Activated naive CD4-positive, alpha-beta T cell treated with anti-CD3 and anti-CD28 coated beads, Interleukin-2, amount 50 U/mL, for 16 hours (primary cell): ENCODE results near the gene PAQR8.
A peak's percentile ranks its signal among the peaks of the same experiment; 100 is the strongest.
"Not testable (repeated sequence)": the region's sequence is repeated elsewhere in the genome, so short reads cannot be mapped to it uniquely, and the experiment has no call there.

Source experiments
- DNase-seq: peaks from one replicate; pipeline ENCODE4 v3.0.0-alpha.2; 2020

Gene PAQR8

DNA sequence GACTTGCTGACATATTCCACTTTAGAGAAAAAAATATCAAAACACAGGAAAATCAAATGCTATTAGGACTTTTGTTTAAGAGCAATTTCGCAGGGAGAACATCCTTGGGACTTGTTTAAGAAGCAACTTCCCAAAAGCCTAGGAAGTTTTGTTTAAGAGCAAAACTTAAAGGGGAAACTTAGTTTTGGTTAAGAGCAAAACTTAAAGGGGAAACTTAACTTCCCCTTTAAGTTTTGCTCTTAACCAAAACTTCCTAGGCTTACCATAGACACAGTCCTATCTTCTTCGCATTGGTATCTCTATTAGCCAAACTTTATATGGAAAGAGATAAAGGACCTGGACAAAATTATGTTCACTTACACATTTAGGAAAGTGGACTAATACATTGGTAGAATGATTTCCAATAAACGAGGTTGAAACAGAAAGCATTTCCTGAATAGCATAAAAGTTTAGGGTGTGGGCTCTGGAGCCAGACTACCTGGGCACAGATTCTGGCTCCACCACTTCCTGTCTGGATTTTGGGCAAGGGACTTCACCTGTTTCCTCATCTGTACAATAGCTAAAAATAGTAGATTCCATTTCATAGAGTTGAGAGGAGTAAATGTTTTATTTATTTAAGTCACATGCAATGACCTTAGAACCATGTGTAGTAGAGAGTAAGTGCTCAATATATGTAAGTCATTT, 15.7 kb downstream of the PAQR8 start:
- DNase-seq, result no peak

DNA sequence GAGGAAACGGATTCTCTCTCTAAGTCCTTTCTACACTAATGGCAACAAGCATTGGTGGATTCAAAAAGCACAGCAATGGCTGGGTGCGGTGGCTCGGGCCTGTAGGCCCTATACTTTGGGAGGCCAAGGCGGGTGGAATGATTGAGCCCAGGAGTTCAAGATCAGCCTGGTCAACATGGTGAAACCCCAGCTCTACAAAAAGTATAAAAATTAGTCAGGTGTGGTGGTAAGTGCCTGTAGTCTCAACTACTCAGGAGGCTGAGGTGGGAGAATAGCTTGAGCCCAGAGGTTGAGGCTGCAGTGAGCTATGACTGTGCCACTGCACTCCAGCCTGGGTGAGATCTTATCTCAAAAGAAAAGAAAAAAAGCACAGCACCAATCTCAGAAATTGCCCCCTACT, 19.3 kb downstream of the PAQR8 start:
- no peak for DNase-seq

DNA sequence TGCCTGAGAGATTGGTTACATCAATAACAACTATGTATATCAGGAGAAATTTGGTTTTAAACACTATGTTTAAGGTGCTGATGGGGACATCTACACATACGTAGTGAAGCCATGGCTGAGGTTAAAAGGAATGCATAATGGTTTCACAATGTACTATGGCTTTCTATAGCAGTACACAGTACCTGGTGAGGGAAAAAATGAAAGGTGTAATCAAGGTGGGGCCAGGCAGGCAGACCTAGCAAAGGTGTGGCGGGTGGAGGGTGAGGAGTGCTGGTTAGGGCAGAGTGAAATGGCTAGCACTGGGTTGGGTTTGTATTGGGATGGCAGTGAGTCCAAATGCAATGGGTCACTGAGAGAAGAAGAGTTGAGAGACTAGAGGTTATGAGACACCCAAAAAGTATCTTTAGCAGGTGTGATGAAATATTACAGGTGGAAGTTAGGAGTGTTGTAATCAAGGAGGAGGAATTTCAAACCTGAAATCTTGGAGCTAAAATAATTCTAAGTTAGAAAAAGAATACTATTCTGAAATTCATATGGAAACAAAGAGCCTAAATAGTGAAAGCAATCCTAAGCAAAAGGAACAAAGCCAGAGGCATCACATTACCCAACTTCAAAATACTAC, 22.3 kb downstream of the PAQR8 start:
- no peak for DNase-seq

DNA sequence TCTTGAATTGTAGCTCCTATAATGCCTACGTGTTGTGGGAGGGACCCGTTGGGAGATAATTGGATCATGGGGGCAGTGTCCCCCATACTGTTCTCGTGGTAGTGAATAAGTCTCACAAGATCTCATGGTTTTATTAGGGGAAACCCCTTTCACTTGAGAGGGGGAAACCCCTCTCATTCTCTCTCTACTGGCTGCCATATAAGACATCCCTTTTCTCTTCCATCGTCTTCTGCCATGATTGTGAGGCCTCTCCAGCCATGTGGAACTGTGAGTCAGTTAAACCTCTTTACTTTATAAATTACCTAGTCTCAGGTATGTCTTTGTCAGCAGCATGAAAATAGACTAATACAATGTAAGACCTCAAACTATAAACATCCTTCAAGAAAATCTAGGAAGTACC, 23.1 kb downstream of the PAQR8 start:
- no peak for DNase-seq

DNA sequence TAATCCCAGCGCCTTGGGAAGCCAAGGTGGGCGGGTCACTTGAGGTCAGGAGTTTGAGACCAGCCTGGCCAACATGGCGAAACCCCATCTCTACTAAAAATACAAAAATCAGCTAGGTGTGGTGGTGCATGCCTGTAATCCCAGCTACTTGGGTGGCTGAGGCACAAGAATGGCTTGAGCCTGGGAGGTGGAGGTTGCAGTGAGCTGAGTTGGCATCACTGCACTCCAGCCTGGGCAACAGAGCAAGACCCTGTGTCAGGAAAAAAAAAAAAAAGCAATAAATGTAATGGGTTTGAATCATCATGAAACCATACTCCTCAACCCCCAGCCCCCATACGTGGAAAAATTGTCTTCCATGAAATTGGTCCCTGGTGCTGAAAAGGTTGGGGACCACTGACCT, 26.2 kb downstream of the PAQR8 start:
- DNase-seq, result not testable (repeated sequence)

DNA sequence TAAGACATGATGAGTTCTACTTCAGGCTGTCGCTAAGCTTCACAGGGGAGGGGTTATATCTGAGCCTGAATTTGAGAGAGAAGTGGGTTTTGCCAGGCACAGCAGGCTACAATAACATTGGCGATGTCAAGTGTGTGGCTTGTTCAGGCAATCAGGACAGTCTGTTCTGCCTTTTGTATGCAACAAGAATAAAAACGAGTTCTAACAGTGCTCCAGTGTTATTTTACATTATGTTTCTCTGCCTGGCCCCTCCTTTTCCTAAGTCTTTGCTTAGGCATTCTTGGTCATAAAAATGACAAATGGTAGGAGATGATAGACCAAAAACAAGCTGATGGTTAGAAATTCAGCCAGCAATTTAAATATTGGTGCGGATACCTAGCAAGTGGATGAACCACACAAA, 26.8 kb downstream of the PAQR8 start:
- DNase-seq, result no peak

DNA sequence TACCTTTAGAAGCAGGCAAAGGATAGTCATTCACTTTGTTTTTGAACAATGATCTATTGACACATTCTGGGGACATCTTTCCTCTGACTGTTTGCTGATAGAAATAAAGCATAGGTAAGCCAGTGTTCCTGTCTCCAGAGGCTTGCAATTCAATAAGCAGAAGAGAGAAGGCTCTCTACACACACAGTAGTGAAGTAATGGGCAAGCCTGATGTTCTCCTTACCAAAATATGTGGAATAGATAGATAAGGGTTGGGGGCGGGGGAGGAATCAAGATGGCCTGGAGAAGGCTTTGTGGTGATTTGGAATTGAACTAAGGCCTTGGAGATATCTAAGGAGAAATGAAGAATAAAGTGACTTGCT, 27.3 kb downstream of the PAQR8 start:
- DNase-seq, result no peak

DNA sequence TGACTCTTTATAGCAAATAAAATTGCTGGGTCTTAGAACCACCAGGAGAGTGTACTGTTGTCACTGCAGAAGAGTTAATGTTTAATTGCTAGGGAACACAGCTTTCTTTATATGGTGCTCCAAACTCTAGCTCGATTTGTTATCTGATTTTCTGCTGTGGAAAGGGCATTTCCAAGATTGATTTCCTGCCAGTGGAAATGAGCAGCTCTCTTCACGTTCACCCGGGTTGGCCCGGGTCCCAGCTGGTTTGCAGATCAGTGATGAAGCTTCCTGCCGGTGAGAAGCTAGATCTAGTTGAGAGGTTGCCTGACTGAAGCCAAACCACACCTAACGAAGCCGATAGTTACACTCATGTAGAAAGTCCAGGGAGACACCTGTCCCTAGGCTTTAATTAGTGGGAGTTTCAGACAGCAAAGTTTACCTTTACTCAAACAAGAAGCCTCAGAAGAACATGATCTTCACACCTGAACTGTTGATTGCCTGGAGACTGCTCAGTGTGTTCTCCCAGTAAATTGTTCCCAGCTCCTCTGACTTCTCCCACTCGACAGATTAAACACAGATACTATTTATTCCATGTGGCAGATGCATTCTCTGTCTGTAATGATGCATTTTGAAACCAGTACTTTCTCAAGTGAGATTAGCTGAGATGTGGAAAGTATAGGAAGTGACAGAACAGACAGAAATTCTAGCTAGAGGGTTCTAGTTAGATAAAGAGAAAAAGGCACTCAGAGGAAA, 27.8 kb downstream of the PAQR8 start:
- DNase-seq, result peak; percentile 55

DNA sequence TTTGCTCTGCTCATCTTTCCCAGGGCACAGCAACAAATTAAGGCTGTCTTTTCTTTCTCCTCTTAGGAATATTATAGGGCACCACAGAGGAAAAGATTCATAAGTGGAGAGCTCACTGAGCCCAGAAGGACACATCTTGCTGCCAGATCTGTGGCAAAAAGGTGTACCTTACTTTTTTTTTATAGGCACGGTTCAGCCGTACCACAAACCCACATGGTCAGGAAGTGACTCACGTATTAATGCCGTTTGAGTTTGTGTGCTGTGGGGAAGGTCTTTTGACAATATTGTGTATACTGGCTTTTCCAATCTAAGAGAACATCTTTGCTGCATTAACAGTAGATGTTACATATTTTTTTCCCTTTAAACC, 28.4 kb downstream of the PAQR8 start:
- peak; percentile 37 for DNase-seq

DNA sequence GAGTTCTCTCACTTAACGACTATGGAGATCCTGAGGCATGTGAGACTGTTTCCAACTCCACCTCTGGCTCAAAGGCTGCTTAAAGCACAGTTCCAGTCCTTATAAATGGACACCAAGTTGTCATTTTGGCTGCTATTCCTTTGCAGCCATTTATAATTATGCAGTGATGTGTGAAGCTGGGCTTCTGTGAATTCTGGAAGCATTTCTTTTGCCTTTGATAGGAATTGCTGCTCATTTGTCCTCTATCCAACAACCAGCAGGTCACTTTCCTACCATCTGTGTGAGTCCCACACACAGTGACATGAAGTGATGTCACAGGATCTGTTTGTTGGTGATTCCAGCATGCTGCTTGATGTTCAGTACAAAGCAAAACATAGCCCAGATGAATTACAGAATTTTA, 29.6 kb downstream of the PAQR8 start:
- no peak for DNase-seq

DNA sequence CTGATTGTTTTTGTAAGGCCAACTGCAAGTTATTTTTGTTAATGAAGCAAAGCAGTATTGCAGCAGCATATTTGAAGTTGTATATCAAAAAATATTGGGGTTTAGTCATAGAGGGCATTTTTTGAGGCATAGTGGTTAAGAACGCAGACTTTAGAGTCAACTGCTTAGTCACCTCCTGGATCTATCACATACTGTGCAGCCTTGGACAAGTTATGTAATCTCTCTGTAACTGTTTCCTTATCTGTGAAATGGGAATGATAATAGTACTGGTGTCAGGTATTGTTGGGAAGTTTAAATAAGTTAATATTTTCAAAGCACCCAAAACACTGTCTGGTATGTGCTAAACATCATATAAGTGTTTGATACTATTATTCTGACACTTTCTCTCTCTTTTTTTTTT, 31.0 kb downstream of the PAQR8 start:
- no peak for DNase-seq

DNA sequence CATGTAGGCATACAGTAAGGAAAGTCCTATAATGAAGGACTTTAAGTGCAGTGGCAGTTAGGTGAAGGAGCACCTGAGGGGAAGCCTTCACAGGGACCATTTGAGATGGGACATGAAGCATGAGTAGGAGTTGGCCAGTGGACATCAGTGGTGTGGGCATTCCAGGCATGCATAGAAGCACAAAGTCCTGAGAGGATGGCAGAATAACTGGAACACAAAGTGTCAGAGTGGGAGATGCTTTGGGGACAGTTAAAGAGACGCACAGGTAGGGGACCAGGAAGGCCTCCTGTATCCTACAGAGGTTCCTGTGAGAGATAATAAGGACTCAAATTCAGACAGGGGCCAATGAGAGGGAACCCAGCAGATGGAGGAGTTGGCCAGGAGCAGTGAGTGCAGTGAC, 31.8 kb downstream of the PAQR8 start:
- no peak for DNase-seq

DNA sequence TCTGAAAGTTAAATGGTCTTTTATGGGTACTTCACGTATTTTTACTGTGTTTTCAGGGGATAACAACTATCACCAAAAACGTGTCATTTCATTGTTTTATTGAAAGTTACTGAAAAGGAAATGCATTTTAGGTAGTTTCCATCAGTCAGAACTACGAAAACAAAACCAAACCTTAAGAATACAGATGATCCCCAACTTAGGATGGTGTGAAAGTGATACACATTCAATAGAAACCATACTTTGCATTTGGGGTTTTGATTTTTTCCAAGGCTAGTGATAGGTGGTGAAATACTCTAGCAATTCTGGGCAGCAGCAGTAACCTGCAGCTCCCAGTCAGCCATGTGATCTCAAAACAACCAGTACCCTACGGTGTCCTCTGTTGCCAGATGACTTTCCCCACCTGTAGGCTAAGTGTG, 32.3 kb downstream of the PAQR8 start:
- DNase-seq, result peak; percentile 31

DNA sequence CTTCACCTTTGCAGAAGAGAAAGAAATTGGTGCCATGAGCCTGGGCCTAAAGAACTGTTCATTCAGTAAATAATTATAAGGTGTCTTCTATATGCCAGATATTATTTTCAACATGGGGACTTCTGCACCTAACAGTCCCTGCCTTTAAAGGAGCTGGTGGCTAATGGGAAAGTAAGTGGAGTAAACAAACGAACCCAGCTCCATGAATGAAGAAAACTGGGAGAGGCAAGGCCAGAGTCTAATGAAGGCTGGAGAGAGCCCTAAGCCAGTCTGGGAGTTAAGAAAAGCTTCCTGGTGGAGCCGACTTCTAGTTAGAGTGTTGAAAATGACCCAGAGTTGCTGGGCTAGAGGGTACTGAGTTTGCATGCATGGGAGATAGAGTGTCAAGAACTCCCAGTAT, 34.0 kb downstream of the PAQR8 start:
- no peak for DNase-seq

DNA sequence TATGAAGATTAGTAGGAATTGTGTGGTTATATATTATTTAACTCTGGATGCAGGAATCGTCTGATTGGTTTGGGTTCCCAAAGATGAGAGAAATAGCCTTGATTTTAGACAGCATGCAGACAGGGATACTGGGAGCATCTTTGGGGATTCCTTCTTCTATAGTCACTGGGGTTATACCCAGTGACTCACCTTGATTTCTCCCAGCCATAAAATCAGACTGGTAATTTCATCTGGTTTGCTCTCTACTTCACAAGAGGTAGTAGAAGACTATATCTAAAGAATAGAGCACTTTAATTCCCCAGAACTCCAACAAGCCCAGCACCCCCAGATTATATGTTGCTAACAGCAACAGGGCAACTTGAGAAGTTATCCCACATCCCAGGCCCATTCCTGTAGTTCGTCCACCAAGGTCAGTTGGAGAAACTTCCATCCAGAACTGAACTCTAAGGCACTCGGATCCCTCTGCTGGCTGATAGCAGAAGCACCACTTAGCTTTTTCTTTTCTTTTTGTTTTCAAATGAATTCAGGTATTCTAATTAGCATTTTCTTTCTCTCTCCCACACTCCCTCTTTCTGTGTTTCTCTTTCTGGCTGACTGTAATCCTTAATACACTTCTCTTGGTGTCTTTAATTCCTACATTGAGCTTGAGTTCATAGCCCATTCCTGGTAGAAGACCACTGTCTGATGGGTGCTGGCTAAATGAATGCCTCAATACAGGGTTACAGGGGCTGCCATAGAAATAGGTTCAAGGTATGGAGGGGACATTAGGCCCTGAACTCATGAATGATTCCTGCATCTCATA, 37.8 kb downstream of the PAQR8 start:
- peak; percentile 39 for DNase-seq

DNA sequence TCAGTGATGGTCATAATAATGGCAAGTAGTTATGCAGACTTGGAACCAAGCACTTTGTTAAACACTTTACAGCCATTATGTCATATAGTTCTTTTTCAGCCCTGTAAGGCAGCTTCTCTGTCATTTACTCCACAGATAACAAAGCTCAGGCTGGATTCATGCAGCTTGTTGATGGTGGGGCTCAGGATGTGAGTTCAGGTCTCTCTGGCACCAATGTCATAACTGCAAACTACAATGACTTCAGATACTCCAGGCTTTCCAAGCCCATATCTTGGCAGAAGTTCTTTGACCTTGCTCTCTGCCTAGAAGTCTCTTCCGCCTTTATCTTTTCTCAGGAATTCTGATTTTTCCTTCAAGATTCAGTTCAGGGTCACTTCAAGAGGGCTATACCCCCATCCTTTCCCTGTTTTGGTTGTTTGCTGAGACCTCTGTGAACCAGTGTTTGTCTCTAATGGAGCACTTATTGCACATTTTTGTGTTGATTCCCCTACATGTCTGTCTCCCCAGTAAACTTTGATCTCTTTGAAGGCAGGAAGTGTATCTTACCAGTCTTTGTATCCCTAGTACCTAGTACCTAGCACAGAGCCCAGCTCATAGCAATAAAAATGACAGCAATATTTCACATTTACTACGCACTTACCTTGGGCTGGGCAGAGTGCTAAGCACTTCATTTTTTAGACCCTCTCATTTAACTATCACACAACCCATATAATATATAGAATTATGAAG, 38.5 kb downstream of the PAQR8 start:
- no peak for DNase-seq

DNA sequence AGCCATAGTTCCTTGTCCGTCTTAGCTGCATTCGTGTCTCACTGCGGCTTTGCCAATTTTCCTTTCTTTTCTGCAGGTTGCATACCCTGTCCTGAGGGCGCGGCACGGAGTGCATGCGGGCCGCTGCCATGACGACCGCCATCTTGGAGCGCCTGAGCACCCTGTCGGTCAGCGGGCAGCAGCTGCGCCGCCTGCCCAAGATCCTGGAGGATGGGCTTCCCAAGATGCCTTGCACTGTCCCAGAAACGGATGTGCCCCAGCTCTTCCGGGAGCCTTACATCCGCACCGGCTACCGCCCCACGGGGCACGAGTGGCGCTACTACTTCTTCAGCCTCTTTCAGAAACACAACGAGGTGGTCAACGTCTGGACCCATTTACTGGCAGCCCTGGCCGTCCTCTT, 41.1 kb downstream of the PAQR8 start:
- DNase-seq, result no peak

DNA sequence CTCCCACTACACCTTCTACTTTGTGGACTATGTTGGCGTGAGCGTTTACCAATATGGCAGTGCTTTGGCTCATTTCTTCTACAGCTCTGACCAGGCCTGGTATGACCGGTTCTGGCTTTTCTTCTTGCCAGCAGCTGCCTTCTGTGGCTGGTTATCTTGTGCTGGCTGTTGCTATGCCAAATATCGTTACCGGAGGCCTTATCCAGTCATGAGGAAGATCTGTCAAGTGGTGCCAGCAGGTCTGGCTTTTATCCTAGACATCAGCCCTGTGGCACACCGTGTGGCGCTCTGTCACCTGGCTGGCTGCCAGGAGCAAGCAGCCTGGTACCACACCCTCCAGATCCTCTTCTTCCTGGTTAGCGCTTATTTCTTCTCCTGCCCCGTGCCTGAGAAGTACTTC, 41.7 kb downstream of the PAQR8 start:
- DNase-seq, result no peak

DNA sequence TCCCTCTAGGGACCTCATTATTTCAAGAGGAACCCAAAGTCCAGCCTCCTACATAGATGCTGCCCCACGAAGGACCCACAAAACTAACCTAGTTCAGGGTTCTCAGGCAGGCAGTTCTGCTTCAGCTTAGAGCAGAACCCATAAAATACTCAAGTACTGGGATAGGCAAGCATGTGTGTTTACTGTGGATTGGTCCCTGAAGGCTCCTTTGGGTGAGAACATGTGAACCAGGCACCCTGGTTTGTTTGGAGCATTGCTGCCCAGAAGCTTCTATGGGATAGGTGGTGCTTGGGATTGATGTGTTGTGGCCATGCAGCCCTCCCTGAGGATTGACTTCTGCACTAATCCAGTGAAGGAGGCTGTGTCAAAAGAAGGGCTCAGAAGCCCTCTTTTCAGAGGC, 43.3 kb downstream of the PAQR8 start:
- no peak for DNase-seq

DNA sequence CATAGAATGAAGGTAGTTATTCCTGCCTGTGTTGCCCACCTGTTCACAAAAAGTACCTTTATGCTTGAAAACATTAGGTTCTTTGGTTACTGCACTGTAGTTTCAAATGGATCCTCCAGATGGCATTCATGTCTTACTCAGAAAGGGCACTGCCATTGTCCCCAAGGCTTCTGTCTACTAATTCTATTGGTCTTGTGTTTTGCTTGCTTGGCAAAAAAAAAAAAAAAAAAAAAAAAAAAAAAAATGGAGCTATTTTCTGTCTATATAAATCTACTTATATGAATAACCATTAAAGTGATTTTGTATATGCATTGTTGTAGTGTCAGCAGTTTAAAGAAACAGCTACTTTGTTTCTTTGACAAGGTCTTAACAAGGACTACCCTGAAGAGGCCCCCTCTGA, 45.5 kb downstream of the PAQR8 start:
- DNase-seq, result no peak

DNA sequence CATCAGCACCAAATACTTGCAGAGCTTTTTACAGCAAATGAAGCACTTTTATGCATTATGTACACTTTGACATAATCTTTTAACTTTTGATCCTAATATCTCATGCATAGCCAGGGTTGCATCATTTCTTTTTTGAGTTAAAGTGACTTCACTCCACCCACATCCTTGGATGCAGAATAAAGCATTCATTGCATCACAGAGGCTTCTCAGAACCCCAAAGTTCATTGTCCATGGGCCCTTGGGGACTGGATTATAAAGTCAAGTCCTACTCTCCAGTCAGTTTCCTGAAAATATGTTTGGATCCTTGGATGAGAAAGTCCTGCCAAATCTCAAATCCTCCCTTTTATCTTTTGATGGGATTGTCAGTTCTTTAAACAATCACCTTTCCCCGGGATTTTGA, 47.5 kb downstream of the PAQR8 start:
- DNase-seq, result no peak

DNA sequence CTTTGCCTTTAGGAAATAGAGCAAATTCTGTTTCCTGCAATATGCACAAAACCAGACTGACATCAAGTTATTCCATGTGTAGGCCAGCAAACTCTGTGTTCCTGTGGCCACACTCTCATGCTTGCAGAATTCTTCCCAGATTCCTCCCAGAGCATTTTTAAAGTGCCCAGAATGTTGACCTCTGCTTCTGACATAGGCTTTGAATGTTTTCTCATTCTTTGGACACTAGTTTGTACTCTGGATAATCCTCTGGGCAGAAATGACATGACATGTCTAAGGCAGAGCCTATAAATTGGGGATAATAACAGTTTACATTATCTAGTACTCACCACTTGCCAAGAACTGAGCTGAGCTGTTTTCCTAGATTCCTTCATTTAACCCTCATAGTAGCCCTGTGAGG, 49.0 kb downstream of the PAQR8 start:
- no peak for DNase-seq

DNA sequence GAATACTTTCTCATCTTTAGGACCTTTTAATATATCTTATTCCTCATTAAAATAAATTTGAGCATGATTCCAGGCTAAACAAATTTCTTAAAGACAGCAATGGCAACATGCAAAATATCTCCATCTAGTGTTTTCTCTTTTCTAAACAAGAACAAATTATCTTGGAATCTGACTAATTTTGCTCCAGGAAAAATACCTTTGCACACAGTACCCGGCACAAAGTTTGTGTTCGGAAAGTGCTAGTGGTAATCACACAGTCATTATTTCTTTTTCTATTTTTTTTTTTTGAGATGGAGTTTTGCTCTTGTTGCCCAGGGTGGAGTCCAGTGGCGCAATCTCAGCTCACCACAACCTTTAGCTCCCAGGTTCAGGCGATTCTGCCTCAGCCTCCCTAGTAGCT, 50.0 kb downstream of the PAQR8 start:
- DNase-seq, result no peak
